ENCODE measurements around the gene PNPLA7. TPM values are rescaled to one million over a fixed set of nuclear protein-coding genes. Genes with fewer than 3 reads are reported as not detected.
A peak's percentile ranks its signal among the peaks of the same experiment; 100 is the strongest.
"Not testable (repeated sequence)": the region's sequence is repeated elsewhere in the genome, so short reads cannot be mapped to it uniquely, and the experiment has no call there.

Gene PNPLA7
- total RNA-seq, 1 donor, result 11.6 TPM

DNA sequence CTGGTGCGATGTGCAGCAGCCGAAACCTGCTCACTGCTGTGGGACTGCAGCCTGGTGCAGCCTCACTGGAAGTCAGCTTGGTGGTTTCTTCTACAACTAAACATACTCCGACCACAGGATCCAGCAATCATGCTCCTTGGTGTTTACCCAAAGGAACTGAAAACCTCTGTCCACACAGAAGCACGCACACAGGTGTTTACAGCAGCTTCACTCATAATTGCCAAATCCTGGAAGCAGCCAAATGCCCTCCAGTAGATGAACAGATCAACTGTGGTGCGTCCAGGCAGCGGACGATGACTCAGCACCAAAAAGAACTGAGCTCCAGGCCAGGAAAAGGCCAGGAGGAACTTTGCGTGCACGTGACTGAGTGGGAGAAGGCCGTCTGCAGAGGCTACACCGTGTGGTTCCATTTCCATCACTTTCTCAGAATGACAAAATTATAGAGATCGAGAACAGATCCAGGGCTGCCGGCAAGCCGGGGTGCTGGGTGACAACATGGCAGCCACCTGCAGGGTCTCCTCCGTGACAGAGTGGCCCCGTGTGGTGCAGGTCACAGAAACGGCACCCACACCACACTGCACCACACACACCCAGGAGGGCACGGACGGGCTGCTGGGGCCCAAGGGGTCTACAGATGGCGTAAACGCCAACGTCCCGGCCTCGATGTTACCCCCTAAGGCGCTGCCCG is 68.0 kb downstream of the PNPLA7 start:
- no peak for DNase-seq (ENCODE audit: low read depth in 2 of 3, low spot score in 2 of 3)

DNA sequence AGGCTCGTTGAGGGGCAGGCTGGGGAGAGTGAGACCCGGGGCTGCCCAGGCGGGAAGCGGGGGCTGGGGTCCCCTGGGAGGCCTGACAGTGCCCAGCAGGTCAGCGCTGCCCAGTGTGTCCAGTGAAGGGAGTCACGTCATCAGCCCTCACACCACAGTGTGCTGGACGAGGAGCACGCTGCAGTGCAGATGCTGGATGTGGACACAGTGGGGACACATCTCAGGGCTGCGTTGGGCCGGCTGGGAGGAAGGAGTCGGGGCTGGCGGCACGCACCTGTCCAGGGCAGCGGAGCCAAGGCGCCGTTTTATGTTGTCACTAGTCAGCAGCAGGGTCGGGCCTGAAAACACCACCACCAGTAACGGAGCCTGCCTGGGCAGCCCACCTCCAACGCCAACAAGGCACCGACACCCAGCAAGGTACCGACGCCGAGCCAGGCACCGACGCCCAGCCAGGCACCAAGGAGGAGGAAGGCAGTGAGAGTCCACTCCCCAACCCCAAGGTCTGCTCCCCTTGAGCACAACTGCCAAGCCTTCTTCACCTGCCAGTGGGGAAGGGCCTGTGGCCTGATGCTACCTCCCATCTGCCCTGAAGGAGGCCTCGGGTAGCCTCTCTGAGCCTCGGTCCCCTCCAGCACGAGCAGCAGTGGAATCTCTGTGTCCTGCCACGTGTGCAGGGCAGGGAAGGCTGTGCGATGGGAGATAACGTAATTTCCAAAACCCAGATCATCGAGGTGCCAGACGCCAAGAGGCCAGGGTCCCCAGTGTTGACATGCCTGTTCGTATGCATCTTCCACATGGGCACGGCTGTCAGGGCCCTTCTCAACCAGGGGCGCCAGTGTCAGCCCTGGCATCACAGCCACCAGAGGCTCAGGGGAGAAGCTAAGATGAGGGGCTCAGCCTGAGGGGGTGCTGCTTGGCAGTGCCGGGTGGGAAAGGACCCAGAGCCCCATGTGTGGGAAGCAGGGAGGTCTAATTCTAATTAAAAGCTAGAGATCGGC is 69.2 kb downstream of the PNPLA7 start:
- DNase-seq (ENCODE audit: low read depth in 2 of 3, low spot score in 2 of 3), result no peak

DNA sequence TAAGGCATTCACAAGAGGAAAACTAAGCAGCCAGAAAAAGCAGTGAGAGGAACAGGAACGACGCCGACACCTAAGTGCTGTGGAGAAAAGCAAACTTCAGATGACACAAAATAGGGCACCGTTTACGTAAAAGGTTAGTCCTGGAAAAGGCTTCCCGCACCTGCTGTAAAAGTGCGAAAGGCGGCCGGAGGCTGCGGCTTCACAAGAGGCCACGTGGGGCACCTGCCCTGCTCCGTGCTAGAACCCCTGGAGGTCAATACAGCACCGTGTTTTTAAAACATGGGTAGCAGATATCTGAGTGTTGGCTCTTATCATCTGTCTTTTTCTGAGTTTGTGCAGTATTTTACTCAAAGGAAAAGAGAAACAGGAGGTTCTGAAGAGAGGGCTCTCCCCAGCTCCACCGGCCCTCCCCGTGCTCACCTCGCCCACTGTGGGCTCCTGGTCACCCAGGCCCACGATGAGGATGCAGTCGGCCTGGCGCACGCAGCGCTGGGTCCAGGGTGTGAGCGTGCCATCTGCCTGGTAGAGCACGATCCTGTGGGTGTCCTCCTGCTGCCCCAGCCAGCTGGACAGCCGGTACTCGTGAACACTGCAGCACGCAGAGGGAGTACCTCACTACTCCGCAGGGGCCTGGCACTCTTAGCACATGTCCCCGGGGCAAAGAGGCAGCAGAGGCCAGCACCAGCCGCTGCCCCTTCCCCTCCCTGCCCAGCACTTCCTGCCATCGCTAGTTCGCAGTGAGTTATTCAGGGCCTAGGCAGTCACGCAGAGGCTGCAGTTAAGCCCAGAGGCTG is 70.1 kb downstream of the PNPLA7 start:
- no peak for DNase-seq (ENCODE audit: low read depth in 2 of 3, low spot score in 2 of 3)

DNA sequence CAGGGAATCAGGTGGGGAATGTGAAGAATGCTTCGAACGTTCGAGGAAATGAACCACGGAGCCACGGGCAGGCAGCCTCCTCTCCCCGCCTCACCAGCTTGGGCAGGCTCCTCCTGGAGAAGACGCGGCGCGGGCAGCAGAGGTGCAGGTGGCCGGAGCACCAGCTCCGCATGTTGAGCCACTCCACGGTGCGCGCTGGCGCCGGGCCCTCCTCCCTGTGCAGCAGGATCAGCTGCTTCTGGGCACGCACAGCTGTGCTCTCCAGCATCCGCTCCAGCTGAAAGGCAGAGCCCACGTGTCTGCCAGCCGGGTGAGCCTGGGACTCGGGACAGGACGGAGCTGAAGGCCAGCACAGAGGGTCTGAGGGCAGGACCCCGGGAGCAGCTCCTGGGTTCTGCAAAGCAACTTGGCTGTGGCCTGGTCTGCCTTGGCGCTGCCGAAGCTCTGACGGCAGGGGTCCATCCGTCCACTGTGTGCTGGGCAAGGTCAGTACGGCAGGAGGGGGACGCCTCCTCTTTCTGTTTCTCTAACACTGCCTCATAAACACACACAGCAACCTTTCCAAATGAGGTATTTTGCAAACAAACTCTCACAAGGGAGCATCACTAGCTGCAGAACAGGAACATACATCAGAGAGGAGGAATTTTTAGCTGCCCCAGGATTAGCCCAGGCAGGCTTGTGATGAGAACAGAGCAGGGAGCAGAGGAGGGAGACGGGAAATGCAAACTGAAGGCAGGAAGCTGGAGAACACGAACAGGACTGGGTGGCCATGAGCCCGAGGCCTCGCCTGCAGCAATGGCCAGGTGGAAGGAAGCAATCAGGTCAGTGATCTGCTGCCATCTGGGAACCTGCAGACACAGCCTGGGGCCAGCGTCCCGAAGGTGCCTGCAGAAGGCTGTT is 71.0 kb downstream of the PNPLA7 start:
- no peak for DNase-seq (ENCODE audit: low read depth in 2 of 3, low spot score in 2 of 3)

DNA sequence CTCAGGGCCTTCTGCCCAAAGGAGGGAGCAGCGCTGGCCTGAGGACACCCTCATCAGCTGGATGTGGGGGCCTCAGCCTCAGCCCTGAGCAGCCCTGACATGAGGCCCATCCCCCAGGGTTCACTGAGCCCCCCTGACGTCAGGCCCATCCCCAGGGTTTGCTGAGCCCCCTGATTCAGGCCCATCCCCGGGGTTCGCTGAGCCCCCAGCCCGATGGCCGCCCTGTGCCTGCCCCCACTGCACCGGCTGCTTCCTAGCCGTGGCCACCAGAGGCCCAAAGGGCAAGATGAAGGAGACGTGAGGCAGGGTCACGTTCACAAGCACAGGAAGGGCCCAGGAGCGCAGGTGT is 71.6 kb downstream of the PNPLA7 start:
- DNase-seq (ENCODE audit: low read depth in 2 of 3, low spot score in 2 of 3), result no peak

DNA sequence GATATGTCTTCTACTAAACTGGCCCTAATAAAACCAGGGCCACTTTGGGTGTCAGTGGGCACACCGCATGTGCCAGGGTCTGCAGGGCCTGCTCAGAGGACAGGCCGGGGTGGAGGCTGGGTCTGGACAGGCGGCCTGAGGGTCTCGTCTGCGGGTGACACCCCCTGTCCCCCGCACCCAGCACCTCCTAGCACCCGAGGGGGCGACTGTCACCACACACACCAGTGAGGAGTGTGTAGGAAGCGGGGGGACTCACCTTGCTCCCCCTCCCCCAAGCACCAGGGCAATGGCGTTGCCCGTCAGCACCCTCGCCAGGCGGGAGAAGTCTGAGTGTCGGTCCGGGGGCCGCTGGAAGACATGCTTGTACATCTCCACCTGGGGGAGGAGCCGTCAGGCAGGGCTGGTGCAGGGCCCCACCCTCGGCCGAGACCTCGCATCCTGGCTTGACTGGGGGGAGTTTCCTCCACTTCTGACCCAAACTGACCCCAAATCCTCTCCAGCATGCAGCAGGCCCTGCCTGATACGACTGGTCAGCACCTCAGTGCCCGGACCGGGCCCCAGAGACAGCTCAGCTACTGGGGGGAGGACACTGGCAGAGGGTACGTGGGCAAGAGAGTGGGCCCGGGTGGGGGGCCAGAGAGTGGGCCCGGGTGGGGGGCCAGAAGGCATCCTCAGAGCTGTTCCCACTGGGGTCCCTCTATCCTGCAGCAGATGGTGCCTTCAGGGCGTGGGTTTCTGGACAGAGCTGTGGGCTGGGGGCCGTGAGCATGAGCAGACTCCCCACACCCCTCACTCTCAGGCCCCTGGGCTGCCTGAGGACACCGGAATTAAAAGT is 72.2 kb downstream of the PNPLA7 start:
- DNase-seq (ENCODE audit: low read depth in 2 of 3, low spot score in 2 of 3), result no peak

DNA sequence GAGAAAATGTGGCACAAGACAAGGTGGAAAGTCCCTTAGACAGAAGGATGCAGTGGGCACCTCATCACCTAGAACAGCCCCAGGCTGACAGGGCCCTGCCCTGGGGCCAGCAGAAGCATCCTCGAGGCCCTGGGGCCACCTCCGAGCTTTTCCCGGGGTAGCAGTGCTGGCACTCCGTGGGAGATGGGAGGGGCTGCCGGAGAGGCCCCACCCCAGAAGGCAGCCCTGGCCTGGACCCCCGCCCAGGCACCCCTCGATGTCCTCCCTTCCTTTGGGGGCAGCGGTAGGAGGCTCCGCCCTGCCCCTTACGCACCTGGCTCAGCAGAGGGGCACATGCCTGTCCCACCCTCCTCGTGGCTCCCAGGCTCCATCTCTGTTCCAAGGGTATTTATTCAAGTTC is 73.3 kb downstream of the PNPLA7 start:
- DNase-seq (ENCODE audit: low read depth in 2 of 3, low spot score in 2 of 3), result no peak

DNA sequence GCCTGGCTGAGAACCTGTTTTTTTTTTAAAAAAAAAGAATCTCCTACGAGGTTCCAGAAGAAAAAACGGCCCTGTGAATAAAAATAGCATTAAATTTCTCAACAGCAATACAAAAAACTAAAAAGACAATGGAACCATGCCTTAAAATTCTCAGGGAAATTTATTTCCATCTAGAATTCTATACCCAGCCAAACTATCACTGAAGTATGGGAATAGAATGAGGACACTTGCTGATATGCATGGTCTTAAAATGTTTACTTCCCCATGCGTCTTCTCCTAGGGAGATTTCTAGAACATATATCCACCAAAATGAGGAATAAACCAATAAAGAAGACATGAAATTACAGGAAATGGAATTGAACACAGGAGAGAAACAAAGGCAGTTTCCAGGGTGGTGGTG is 74.5 kb downstream of the PNPLA7 start:
- no peak for DNase-seq (ENCODE audit: low read depth in 2 of 3, low spot score in 2 of 3)

DNA sequence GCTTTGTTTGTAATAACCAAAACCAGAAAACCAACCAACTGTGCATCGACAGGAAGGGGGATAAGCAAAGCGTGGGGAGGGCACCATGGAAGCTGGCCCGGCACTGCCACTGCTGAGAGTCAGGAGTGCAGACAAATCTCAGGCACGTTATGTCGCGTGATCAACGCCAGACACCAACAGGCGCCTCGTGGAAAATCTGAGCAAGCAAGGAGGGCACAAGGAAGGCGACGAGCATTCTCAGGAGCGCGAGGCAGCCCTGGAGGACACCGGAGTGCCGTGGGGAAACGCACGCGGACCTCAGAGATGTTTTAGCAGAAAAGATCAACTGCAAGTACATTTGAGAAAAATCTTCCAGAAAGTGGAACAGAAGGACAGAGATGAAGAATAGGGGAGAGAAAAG is 75.9 kb downstream of the PNPLA7 start:
- DNase-seq (ENCODE audit: low read depth in 2 of 3, low spot score in 2 of 3), result no peak

DNA sequence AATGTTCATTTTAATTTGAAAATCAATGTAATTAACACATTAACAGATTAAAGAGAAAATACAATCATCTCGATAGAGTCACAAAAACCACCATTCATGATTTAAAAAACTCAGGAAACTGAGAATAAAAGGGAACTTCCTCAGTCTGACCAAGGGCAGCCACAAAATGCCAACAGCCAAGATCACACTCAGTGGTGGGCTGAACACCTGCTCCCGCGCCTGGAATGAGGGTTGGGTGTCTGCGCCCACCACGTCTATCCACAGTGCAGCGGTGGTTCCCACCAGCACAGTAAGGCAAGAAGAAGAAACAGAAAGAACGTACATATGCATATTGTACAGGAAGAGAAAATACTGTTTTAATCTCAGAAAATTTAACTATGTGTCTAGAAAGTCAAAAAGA is 79.4 kb downstream of the PNPLA7 start:
- peak in 2 of 3 donors; percentile 62 to 86 for DNase-seq (ENCODE audit: low read depth in 2 of 3, low spot score in 2 of 3)

DNA sequence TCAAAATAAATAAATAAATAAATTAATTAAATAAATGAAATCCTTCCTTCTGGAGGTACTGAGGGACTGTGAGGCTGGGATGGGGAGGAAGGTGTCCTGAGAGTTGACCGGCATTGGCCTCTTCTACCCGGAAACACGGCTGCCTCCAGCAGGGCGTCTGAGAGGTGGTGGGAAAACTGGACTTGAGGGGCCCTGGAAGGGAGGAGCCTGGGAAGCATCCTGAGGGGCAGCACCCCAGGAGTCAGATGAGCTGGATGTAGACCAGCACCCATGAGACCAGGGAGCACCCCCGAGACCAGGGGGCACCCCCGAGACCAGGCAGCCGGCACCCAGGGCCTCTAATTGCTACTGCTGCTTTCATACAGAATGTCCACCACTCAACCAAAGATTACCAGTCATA is 82.3 kb downstream of the PNPLA7 start:
- DNase-seq (ENCODE audit: low read depth in 2 of 3, low spot score in 2 of 3), result no peak

DNA sequence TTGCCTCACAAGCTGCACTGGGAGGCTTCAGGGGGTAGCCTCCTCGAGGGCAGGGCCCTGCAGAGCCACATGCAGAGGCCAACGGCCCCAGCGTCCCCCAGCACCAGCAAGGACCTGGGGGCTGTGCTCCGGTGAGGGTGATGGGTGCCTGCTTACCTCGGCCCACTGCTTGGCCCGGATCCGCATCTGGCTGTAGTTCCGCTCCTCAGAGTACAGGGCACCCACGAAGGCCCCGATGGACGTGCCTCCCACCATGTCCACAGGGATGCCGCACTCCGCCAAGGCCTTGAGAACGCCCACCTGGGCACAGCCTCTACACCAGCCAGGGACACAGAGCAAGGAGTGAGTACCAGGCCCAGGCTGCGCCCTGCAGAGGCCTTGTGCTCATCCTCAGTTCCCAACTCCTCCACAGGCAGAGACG is 83.0 kb downstream of the PNPLA7 start:
- no peak for DNase-seq (ENCODE audit: low read depth in 2 of 3, low spot score in 2 of 3)

DNA sequence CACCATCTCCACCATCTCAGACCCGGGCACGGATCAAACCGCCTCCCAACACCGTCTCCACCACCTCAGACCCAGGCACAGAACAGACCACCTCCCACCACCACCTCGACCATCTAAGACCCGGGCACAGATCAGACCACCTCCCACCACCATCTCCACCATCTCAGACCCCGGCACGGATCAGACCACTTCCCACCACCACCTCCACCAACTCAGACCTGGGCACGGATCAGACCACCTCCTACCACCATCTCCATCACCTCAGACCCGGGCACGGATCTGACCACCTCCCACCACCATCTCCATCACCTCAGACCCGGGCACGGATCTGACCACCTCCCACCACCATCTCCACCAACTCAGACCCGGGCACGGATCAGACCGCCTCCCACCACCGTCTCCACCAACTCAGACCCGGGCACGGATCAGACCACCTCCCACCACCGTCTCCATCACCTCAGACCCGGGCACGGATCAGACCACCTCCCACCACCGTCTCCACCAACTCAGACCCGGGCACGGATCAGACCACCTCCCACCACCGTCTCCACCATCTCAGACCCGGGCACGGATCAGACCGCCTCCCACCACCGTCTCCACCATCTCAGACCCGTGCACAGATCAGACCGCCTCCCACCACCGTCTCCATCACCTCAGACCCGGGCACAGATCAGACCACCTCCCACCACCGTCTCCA is 83.7 kb downstream of the PNPLA7 start:
- not testable (repeated sequence) for DNase-seq (ENCODE audit: low read depth in 2 of 3, low spot score in 2 of 3)

DNA sequence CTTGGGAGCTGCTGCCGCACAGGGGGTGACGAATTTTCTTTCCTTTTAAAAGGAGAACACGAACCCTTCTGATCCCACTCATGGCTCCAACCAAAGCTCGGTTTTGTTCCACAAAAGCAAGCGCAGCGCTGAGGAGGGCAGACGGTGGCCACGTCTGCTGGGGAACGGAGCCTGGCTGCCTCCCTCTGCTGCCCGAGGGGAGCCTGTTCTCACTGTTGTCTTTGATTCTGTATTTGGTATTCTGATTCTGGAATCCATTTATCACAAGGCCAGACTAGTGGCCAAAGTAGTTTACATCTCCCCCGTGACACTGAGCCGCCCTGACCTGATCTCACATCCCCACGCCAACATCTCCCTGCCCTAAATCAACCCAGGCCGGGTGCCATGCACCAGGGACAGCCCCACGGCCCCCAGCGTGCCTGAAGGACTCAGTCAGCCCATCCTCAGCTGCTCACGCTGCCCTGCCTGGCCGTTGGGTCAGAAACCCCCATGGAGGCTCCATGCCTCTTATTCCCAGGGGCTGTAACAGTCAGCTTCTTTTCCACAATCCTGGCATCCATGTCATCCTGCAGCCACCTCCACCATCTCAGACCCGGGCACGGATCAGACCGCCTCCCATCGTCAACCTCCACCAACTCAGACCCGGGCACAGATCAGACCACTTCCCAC is 84.3 kb downstream of the PNPLA7 start:
- DNase-seq (ENCODE audit: low read depth in 2 of 3, low spot score in 2 of 3), result no peak

DNA sequence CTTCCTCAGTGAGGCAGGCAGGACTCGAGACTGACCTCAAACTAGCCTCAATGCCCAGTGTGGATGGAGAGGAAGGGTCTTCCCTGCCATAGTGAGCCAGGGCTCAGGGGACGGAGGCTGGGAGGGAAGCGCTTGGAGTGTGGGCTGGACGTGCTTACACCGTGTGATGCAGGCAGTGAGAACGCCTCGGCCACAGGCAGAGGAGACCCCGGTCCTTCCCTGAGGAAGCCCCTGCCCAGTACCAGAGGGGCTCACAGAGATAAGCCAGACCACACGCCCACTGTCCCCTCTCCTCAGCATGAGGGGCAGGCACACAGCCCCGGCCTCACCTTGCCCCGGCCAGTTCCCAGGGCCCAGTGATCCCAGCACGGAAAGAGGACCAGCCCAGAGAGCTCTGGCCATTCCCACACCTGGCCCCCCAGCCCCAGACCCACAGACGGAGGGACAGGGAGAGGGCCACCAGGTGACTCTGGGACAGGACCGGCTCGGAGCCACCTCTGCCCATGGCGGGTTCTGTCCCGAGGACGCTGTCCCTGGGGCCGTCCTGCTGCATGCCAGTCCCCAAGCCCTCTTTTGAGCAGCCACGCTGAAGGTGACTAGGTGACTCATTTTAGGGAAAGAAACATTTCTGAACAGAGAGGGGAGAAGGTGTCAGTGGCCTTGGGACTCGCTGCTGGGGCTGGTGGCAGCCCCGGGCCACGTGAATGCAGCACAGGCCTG is 85.0 kb downstream of the PNPLA7 start:
- no peak for DNase-seq (ENCODE audit: low read depth in 2 of 3, low spot score in 2 of 3)

DNA sequence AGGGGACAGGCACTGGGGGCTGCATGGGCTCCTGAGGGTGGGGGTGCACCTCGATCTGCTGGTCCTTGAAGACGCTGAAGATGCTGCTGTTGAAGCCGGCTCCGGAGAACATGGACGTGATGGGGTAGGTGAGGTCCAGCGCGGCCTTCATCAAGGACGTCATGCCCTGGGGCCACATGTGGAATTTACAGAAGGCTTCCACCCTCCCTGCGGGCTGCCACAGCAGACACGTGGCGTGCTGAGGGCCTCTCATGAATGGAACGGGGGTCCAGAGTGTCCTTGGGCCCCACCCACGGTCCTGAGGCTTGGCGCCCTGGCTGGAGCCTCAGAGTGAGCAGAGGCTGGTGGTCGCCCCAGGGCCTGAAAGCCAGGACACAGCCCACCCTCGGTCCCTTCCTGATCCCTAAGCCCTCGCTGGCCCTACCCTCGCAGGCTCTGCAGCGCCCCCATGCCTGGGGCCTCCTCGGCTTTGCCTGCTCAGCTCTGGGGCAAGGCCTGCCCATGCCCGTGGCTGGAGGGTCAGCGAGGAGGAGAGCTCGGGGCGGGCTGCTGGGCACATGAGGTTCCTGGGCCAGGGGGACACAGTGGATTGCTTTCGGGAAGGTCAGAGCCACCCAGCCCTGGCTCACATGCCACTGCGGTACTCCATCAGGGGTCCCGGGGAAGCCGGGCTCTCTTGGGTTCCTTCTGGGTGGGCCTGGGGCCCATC is 85.8 kb downstream of the PNPLA7 start:
- DNase-seq (ENCODE audit: low read depth in 2 of 3, low spot score in 2 of 3), result no peak

DNA sequence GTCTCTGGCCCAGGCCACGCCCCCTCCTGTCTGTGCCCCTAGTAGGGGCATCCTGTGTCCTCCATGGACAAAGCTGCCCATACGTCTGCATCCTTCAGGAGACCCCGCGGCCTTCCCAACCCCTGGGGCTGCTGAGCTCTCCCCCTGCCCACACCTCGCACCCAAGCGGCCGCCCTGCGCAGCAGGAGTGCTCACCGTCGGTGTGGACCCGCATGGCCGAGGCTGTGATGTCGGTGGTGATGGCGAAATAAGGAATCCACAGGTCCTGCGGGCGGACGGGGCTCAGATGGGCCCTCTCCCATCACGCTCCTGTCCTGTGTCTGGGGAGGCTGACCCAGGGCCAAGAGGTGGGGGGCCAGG is 86.3 kb downstream of the PNPLA7 start:
- DNase-seq (ENCODE audit: low read depth in 2 of 3, low spot score in 2 of 3), result no peak
